ENCODE measurements around the gene TSC22D3.

Gene TSC22D3

DNA sequence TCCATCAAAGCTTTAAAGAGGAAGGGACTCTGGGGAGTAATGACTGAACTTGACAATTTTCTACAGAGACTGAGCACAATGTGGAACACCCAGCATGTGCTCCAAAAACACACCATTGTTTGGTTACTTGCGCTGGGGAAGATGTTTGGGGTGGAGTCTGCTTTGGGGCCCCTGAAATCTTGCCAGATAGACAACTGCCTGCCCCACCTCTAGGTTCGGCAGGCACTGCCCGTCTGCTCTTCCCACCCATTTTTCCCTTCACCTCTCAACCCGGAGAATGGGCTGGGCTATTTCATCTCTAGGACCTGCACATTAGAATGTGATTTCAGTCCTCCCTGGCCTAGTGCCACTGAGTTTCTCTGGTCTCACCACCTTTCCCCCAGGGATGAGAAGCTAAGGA lies 41.9 kb downstream of the TSC22D3 start:
- DNase-seq = no peak

GRCh38 chrX:107731831-107732502 lies 43.6 kb downstream of the TSC22D3 start:
- peak; percentile 51 for DNase-seq

DNA sequence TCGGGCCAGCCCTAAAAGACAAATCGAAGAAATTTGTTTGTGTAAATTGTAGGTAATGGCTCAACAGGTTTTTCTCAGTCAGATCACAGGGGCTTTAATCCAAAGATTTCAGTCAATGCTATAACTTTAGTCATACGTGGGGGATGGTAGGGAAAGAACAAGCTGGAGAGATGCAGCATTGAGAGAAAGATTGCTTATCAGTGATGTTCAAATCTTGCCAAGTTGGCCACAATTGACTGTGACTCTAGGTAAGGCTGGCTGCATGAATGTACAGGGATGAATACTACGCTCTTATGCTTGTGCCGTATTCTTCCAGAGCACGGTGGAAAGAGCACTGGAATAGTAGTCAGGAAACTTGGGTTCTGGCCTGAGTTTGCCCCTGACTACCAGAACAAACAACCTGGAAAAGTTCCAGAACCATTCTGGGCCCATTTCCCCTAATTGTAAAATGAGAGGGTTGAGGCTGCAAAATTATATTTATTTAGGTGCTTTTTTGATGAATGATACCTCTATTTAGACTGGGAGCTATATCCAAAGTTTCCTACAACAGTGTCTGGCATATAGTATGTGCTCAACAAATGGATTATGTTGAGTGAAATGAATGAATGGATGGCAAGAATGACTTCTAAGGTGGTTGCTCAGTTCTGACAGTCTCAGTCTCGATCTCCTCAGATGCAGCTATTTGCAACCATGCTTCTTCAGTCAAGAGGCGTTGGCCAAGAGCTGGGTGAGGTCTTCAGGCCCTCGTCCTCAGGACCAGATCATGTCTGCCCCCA lies 44.4 kb downstream of the TSC22D3 start:
- no peak for DNase-seq

DNA sequence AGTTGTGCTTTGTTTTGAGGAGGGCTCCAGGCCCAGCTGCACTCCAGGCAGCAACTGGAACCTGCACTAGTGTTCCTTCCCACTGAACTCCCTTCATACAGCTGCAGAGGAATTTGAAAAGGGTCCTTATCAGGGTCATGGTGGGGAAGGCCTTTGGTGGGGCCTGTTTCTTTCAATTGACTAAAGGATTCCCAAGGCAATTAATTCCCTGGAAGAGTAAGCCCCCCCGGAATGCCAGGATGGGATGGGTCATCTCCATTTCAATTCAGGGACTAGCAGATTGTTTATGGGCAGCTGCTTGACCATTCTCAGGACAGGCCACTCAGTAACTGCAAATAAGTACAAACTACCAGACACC lies 45.3 kb downstream of the TSC22D3 start:
- DNase-seq = no peak

DNA sequence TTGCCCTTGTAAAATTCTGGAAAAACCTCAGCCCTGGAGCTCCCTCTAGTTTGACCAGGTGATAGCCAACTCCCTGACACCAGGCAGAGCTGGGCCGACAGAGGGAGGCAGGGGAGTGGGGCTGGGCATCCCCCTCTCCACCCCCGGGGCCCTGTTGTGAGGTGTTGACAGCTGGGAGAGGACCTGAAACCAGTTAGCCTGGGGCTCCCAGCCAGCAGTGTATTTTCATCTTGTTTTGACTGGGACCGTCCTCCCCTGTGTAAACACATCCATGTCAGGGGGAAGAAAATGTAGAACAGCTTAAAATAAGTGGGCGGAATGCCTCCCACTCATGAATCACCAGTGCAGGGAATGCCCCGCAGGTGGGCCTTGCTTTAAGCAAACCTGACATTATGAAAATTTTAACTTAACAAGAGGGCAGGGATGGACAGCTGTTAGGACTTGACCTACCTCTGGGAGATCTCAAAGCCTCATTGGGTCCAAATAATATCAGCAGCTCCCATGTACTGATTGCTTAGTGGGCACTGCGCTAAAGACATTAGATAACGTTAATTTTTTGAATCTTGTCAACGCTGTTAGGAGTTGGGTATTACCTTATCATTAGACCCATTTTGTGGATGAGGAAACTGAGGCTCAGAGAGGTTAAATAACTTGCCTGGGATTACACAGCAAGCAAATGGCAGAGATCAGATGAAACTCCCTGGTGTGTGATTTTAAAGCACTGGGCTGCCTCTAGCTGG lies 45.9 kb downstream of the TSC22D3 start:
- no peak for DNase-seq

DNA sequence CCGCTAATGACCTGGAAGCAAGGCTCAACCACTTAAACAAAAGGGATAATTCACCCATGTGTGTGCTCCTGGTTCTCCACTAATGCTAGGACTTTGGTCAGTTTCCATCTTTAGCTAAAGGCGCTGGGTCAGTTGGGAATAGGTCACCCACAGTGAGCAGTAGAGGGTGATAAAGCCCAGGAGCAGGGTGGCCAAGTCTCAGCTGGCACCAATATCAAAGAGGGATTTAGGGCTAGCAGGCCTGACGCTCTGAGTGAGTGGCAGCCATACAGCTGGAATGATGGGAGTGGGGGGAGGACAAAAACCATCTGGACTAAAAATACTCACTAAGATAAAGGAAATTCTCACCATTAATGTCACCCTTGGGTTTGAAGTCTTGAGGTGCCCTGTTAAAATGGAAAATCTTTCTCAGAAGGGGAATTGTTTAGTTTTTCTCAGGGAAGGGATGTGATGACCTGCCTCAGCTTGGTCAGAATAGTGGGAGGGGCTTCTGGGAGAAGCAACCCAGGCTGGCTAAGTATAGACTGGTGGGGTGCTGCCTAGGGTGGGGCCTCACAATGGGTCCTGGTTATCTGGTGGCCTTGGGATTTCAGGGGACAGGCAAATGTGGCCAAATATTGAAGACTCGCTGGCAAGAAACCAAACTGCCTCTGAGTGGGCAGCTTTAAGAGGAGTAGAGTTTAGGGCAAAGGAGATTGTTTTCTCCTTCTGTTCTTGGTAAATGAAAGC lies 47.1 kb downstream of the TSC22D3 start:
- DNase-seq = no peak

DNA sequence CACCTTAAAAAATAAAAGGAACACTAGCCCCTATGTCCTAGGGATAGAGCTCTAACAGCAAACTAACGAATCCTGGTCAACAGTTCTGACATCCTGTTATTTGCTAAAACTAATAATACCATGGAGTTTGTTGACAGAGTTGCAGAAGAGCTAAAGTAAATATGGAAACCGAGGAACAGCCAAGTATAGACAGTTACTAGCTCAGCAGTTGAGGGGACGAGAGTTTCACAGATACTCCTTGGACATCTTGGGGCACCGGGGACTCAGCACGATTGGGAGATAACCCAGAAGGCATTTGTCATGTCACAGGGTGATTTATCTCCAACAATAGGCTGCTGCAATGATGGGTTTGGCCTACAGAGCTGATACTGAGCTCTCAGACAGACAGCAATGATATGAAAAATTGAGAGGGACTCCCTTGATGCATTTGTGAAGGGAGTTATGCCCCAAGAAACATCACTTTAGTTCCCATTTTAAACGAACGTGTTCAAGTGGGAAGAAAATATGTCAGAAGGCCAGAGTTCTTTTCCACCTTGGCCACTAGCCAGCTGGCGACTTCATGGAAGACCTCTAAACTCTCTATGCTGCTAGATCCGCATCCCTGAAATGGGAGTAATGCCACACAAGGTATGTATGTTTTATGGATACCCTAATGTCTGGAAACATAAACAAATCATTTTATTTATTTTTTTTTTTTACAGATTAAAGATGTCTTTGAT lies 48.6 kb downstream of the TSC22D3 start:
- no peak for DNase-seq

- no peak for DNase-seq
Measured at GRCh38 chrX:107725761-107726555, 49.6 kb downstream of the TSC22D3 start.

DNA sequence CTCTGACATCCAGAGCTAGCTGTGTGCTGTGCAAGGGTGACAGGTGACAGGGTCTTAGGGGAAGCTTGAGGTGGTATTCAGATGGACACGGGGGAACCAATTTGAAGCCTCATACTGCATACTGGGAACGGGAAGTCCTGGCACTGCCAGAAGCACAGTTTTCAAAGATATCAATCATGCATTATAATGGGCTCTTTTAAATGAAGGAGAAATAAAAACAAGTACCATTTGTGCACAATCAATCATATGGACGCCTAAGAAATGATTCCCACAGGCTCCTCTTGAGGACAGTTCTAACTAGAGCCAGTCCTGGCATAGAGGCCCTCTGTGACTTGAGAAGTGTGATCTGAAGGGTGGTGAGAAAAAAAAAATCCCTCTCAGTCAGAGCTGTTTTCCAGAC lies 50.9 kb downstream of the TSC22D3 start:
- no peak for DNase-seq

DNA sequence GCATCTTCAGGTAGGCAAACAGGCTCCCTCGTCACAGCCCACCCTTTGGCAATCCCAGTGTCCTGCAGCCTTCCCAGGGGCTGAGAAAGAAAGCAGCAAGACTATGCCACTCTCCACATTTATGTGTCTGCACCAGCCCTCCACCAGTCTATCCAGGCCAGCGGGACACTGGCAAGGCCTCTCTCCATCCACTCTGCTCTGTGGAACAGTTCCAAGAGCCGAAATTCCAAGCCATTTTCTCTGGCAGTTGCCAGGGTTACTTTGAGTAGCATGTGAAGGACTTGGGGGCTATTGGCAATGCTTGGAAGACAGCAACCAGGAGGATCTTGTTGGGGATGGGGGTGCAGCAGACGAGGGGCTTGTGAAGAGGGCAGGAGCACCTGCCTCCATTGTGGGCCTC lies 52.1 kb downstream of the TSC22D3 start:
- no peak for DNase-seq

- DNase-seq = no peak
Measured at GRCh38 chrX:107721966-107722707, 53.5 kb downstream of the TSC22D3 start.

DNA sequence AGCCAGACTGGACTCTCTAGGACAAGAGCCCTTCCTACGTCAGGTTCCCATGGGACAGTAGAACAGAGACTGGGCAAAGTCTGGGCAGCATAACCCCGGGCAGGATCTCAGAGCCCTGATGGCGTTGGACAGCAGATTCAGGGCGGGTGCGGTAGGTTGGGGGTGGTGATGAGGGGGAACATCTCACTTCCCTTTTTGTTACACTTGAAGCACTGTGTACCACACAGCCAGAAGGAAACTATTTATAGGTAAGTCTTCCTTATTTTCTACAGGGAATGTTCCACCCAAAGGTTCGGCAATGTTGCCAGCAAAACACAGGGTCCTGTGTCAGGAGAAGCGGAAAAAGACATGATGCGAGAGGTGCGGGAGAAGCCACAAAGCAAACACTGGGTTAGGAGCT lies 54.3 kb downstream of the TSC22D3 start:
- DNase-seq = no peak

GRCh38 chrX:107718156-107718621 lies 57.4 kb downstream of the TSC22D3 start:
- no peak for DNase-seq

GRCh38 chrX:107716816-107717700 lies 58.5 kb downstream of the TSC22D3 start:
- peak; percentile 73 for DNase-seq

DNA sequence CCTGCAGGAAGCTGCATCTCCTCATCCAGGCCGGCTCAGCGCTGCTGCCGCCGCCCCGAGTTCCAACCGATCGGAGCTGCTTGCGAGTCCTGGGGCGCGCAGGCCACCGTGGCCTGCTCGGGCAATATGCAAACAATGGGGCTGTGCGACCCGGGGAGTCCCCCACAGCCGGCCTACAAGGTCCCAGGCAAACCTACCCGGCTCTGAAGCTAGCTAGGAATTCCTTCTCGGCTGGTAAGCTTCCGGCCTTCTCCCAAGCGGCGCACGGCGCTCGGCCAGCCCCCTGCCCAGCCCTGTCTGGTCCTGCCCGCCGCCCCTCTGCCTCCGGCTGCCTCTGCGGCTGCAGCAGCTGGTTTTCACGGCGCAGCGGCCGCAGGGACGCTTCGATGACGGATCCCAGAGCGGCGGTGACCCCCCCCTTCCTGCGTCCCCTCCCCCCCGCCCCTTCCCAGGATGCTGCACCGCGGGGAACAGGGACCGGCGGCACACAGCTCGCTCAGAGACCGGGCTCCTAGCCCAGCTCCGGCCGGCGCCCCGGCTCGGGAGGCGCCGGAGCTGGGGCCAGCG lies 59.4 kb downstream of the TSC22D3 start:
- DNase-seq = peak; percentile 74

DNA sequence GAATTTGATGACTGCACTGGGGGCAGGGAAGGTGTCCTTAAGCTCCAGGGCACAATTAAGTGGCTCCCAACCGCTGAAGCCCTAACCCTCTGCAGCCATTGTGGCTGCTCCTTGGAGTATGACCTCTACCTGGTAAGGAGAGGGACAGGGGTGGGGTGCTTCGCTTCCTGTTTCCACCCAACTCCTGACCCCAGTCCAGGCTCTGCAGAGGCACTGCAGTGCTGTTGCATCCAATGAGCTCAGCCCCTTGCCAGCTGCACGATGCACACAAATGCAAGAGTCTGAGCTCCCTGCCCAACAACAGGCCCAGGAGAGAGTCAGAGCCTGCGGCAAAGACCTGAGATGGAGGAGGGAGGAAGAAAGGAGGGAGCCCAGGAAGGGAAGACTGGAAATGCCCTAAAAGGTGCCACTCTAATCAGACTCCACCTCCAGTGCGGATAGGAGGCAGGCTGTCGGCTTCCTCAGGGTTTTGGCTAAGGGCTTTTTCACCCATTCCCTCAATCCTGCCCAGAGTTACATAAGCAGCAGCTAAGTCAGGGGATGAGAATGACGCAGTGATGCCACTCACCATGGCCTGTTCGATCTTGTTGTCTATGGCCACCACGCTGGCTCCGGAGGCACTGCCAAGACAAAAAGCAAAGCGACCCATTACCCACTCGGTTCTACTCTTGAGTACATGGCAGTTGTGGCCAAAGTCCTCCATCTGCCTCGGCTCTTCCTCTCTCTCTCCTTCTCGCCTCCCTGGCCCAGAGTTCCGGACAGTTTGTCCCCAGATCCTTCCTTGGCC lies 60.1 kb downstream of the TSC22D3 start:
- no peak for DNase-seq

DNA sequence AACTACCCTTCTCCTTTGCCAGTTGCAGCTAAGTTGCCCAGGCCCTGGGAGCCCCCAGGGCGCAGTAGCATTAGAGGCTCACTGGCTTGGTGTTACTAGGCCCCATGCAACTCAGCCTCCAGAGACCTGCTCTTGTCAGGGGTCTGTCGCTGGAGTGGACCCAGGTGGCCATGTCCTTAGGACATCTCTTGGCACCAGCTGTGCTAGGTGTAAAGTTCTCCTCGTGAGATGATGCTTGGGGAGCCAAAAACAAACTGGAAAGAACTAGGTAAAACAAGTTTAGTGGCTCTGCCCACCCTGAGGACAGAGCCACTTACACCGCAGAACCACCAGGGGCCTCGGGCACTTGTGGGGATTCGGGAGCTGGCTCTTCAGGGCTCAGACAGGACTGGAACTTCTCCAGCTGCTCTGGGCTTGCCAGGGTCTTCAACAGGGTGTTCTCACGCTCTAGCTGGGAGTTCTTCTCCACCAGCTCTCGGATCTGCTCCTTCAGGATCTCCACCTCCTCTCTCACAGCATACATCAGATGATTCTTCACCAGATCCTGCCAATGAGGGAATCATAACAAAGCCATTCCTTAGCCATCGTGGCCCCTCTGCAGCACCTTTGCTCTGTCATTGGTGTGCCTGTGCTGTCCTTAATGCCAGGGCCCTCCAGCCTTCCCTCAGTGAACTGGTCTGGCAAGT lies 61.2 kb downstream of the TSC22D3 start:
- DNase-seq = no peak
